HuH-7.5 (cell line): ENCODE data around the gene LZTS2.

Experiments used
- DNase-seq: peaks from one replicate; pipeline ENCODE4 v3.0.0; 2011; ENCODE audit warnings: low spot score

The LZTS2 gene

GRCh38 chr10:101054876-101055275, 55.3 kb downstream of the LZTS2 start:
- no peak for DNase-seq

DNA sequence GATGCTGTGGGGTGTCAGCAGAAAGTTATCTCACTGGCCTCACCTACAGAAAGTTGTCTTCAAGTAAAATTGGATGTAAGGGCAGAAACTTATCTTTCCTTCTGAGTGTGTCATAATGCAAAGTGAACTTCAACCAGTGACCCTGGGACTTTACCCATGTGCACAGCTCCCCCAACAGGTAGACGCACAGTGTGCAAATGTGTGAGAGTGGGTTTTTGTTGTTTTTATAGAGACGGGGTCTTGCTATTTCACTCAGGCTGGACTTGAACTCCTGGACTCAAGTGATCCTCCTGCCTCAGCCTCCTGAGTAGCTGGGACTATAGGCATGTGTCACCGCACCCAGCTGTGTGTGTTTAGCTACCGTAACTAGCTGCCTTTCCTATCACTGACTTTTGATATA, 55.8 kb downstream of the LZTS2 start:
- DNase-seq: no peak

DNA sequence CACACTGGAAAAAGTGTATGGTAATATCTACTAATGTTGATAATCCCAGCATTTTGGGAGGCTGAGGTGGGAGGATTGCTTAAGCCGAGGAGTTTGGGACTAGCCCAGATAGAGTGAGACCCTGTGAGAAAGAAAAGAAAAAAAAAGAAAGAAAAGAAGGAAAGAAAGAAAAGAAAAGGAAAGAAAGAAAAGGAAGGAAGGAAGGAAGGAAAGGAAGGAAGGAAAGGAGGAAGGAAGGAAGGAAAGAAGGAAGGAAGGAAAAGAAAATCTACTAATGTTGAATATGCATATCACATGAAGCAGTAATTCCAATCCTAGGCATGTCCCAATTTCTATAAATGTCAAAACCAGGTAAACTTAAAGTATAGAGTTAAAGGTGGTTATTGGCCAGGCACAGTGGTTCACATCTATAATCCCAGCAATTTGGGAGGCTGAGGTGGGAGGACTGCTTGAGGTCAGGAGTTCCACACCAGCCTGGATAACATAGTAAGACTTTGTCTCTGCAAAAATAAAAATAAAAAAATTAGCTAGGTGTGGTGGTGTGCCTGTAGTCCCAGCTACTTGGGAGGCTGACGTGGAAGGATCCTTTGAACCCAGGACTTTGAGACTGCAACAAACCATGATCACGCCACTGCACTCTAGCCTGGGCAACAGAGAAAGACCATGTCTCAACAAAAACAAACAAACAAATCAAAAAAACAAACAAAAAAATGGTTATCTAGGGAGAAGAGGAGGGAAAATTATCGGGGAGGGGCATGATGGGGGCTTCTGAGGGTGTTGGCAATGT, 57.0 kb downstream of the LZTS2 start:
- DNase-seq: no peak
